Renal cortex interstitium (tissue), 11 donors: ENCODE data around the gene SKAP1. TPM values are rescaled to one million over a fixed set of nuclear protein-coding genes. Genes with fewer than 3 reads are reported as not detected.

Source experiments
- DNase-seq, 11 donors: peaks; one replicate each; pipeline ENCODE4 v3.0.0-alpha.2; 2013; ENCODE audit warnings: low read depth in 9 of 11, low spot score in 4 of 11; ENCODE audit errors: extremely low read depth in 1 of 11
- polyA plus RNA-seq, 3 donors: library from polyadenylated mRNA; unstranded; fragments of 120-200 nt; gene quantifications; one replicate each; pipeline ENCODE4 v1.2.1, GENCODE V29; 2013; ENCODE audit not compliant: insufficient read length in 3 of 3

The SKAP1 gene
- polyA plus RNA-seq, 3 donors: 8.5 to 12.3 (median 10.6) TPM

DNA sequence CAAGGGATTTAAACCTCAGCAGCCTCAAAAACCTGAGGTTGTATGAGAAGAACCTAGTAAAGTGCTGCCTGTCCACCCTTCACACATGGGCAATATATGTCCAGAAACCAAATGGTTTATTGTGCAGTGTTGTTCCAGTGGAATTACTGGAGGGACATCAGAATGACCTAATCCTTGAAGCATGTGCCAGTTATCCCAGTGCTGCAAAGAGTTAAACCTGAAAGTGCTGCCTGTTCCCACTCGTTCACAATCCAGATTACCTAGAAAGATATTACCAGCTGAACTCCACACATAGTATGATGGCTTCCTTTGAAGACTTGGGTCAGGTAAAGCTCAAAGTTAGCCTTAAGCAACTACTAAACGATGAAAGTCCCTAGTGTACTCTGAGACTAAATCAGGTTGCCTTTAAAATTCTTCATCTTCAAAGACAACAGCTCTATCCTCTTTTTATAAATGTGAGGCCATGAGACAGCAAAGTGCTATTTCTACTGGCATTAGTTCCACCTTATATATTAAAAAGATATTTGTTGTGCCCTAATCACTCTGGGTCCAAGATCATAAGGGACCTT is 189.4 kb downstream of the SKAP1 start:
- no peak for DNase-seq

DNA sequence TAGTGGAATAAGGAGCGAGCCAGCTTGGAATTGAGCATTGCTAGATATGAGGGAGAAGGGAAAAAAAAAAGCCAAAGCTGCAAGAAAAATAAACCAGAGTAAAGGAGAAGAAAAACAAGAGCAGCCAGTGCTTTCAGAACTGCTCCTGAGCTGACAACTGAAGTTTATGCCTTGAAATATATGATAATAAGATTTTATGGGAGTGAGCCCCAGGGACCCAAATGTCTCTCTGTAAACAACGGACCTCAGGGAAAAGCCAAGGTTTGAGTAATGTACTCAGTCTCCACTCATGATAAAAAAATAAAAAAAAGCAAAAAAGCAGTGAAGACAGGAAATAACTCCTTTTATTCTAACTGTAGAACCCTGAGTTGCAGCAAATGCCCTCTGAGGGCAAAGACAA is 189.9 kb downstream of the SKAP1 start:
- no peak for DNase-seq

DNA sequence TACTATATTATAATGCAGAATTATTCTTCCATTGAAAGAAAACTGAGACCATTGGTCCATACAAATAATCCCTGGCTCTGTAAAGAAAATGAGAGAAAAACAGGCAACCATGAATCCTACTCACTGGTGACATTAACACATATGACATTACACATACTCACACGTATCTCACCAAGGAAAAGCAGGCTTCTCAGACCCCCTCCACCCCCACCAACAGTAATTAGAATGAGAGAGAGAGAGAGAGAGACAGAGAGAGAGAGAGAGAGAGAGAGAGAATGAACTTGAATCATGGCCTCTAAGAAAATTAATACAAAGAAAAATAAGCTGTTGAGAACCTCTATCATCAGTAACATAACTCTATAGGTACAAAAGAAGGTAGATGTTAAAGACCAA is 190.4 kb downstream of the SKAP1 start:
- no peak for DNase-seq

DNA sequence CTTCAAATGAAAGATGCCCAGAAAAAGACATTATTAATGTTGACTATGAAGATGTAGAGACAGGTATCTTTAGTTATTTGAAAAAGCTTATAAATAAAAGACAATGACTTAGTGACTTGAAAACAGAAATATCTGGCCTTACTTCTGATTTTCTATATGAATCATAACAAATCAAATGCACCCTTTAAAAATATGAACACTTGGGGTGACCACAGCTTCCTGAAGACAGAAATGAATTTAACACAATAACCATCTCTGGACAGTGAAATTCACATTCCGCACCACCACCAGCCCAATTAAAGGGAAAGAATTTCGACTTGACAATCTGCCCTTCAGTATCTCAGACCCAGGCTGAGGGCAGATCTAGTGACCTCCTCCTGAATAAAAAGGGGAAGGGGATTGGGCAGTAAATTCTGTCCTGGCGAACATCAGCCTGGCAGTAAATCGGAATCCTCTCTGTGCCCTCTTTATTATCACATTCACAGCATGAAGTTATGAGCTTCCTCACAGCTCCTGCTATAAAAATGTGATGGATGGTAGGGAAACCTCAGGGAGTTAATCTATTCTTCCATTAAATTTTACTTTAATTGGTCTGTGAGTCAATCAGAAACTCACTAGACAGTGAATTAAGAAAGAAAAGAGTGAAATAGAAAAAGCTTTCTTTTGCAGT is 190.9 kb downstream of the SKAP1 start:
- DNase-seq: no peak

- DNase-seq: no peak
Measured at GRCh38 chr17:48237456-48237855, 192.6 kb downstream of the SKAP1 start.

DNA sequence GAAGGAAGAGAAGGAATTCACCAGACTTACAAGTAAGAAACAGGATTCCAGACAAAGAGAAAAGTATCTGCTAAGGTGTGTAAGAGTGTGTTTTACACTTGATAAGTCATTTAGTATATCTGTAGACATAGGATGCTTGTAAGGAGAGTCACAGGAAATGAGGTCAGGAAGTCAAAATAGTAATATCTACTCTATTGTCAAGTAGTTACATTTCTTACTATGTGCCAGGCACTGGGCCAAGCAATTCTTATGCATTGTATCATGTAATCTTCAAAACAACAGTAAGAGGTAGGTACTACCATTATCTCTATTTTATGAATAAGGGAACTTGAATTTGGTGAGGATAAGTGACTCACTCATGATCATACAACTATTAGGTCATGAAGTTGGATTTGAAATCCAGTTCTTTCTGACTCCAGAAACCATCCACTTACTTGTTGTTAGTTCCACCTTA is 193.3 kb downstream of the SKAP1 start:
- no peak for DNase-seq

DNA sequence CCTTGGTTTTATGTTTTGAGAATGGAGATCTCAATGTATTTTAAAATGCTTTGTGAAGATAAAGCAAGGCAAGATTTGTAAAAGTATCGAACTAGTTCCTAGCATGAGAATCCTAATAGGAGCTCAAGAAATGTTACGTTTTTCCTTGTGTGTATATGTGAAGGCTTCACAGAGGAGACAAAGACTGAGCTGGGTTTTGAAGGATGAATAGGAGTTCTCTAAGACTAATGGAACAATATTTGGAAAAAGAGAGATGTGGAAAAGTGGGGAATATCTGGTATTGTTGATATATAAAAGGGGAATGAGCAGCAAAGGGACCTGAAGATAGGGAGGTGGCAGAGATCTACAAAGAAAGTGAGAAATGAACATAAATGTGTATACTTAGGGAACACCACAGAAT is 195.1 kb downstream of the SKAP1 start:
- no peak for DNase-seq

DNA sequence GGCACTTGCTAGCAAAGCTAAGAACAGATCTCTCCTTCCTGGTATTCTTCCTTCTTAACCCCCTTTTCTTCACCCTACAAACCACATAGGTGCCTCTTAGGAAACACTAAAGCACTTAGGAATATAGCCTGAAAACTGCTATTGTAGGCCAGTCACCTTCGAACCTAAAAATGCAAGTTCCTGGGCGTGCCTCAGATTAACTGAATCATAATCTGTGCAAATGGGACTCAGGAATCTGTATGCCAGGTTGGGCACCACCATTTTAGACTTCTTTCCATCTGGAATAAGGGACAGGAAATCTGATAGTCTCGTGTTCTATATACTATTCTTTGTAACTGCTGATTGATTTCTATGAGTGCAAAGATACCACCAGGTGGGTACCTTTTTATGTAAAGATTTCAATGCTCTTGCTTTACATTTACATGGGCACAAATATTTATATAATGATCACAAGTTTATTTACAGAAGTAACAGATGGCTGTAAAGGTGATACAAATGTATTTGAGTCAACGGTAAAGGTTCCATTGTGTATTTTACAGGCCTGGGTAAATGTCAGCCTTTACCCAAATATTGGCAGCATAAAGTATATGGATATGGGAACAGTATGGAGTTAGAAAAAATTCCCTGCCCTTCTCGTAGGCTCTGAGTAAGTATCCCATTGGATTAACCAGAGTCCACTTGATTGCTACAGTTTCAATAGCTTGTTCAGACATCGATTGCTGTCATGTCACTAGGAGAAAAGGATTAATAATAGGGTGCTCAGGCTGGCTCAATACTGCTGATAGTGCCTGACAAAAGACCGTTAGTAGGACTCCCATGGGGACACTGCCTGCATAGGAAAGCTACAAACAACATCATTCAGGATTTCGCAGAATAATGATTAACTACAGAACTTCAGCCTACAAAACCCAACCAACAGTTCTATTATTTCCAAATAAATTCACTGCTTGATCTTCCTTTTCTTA is 197.7 kb downstream of the SKAP1 start:
- DNase-seq: no peak

- DNase-seq: no peak
Measured at GRCh38 chr17:48229936-48230335, 200.1 kb downstream of the SKAP1 start.

DNA sequence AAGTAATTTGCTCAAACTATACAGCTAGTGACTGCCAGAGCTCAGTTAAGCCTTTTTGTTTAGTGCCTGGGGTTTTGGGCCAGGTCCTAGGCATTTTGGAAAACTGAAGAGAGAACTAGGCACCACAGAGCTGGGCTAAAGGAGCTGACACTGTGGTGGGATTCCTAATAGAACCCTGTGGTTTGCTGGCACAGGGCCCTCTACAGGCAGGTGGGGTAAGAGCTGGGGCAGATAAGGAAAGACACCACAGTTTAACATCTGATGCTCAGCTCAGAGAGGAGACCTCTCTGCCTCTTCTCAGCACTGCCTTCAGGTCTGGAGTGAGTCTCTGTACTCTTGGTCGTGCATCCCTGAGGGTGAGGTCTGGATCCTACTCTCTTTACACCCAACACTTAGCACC is 201.3 kb downstream of the SKAP1 start:
- DNase-seq: no peak

- no peak for DNase-seq
Measured at GRCh38 chr17:48225725-48226567, 204.1 kb downstream of the SKAP1 start.

DNA sequence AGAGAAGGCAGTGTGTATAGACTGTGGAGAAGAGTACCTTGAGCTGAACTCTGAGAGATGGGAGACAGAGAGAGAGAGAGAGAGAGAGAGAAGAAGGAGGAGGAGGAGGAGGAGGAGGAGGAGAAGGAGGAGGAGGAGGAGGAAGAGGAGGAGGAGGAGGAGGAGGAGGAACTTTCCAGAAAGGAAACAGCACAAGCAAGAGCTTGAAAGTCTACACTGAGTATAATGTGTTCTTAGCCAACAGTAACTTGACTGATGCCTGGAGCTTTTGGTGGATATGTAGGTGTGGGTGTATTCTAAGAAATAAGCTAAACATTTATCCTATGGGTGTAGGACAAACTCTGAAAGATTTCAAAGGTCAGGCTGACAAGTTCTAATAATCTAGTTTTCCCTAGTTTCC is 206.1 kb downstream of the SKAP1 start:
- DNase-seq: no peak

DNA sequence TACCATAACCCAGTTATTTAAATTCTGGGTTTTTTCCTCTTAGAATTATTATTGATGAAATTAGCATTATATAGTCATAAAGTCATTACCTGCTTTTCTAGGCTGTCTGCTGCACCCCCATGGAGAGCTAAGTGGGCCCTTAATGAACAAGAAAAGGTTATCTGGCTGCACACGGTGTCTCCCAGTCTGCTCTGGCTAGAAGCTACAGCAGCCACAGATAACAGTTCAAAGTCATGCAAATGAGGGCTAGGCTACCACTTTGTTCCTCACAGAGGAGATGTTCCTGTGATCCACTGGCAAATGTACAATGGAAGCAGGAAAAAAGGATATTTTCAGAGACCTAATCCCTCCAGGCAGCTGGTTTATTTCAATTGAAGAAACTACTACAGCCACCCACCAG is 210.4 kb downstream of the SKAP1 start:
- no peak for DNase-seq

DNA sequence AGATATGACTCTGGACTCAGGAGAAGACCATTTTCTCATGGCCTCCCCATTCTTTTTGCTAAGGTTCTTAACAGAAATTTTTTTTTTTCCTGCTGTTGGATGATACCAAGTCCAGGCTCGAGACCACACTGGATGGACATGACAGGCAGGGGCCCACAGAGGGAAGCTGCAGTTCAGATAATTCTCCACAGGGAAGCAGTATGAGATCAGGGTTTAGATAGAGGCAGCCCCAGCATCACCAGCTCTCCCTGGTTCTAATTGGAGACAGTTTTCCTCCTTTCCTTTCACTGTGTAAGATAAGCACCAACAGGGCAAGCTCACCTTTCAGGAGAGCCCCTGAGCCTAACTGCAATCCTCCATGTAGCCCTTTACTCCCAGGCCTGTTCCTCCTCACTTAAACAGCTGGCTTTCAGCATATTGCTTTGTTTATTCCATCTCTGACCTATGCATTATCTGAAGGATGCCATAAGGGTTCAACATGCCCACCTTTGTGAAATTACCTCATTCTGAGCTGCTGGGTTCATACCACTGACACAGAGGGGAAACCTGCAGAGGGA is 214.4 kb downstream of the SKAP1 start:
- peak in 3 of 11 donors; percentile 33 to 36 (median 34) for DNase-seq

DNA sequence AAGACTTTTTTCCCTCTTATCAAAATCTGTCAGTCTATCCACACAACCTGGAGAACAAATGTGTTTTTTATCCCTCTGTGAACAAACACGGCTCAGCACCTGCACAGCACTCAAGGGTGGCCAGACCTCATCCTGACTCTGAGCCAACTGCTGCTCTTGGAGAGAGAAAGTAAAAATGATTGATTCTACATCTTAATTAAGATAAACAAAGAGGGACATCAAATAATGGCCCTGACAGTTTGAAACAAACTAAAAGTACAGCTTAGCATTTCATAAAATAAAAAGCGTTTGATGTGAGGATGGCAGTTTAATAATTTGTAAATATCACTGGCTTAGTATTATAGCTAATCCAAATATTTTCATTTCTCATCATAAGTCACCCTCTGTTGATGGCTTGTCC is 216.2 kb downstream of the SKAP1 start:
- DNase-seq: peak in 4 of 11 donors; percentile 16 to 43 (median 35)

DNA sequence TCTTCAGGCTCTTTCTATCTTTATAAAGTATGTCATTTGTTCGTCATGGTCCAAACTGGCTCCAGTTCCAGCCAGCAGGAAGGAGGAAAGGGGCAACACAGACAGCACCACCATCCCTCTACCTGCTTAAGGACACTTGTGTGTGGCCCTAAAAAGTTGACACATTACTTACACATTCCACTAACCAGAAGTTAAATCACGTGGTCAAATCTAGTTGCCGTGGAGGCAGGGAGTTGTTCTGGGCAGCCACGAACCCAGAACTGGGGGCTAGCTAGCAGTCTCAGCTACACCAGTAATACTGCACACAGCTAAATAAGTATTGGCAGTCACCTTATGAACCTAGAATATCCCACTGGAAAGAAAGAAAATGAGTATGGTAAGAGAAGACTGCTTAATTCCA is 218.2 kb downstream of the SKAP1 start:
- DNase-seq: no peak

- DNase-seq: no peak
Measured at GRCh38 chr17:48211011-48211410, 219.0 kb downstream of the SKAP1 start.

- no peak for DNase-seq
Measured at GRCh38 chr17:48209973-48210372, 220.0 kb downstream of the SKAP1 start.
